Right lobe of liver (tissue), 4 donors: ENCODE measurements around the gene OR4K15.

ENCODE experiments used
- CTCF ChIP-seq, 4 donors: fragments of 200-600 bp in 3 of 4; fragments of 450-650 bp in 1 of 4; IDR thresholded peaks; one replicate each; pipeline versions ENCODE4 v1.5.1 to v1.8.0; 2016 to 2022; ENCODE audit warnings: antibody characterized with exemption in 4 of 4, mild to moderate bottlenecking in 2 of 4
- POLR2A ChIP-seq: fragments of 450-650 bp; IDR thresholded peaks from one replicate; pipeline ENCODE4 v1.6.1; 2017; ENCODE audit warnings: antibody characterized with exemption, mild to moderate bottlenecking
- donor health status: DM: no; HTN: no; CAD: no.
- donor health status: DM: no; HTN: no; CAD: no.
- donor health status: DM: no; HTN: yes; CAD: no.

GRCh38 chr14:20008156-20008555 is 32.8 kb downstream of the OR4K15 start:
- TF ChIP-seq POLR2A (no peak), CTCF (IDR thresholded peaks at IDR 0.05) (no peak)
